ENCODE data around the gene PCSK9.

Gene PCSK9

GRCh38 chr1:54998677-54999076 is 40.7 kb upstream of the PCSK9 start, which contains the start of gene BSND:
BSND (plus strand) TSS chr1:54998933; CDS start chr1:54999187, 254 bp downstream.
- no peak for TF ChIP-seq CTCF (IDR thresholded peaks at IDR 0.05; ENCODE audit: insufficient read depth, low read depth, low read length, missing control alignments)
- no peak within 1 kb of the TSS for H3K4me3 ChIP-seq (ENCODE audit: low read length)
- DNase-seq (ENCODE audit: low read depth), result no peak

- DNase-seq (ENCODE audit: low read depth), result no peak
- H3K4me3 ChIP-seq (ENCODE audit: low read length), result no peak overlapping the region
- no peak for TF ChIP-seq CTCF (IDR thresholded peaks at IDR 0.05; ENCODE audit: insufficient read depth, low read depth, low read length, missing control alignments)
Measured at GRCh38 chr1:55000110-55001085, 39.0 kb upstream of the PCSK9 start.

- H3K4me3 ChIP-seq (ENCODE audit: low read length), result no peak overlapping the region
- DNase-seq (ENCODE audit: low read depth), result no peak
- TF ChIP-seq CTCF (IDR thresholded peaks at IDR 0.05; ENCODE audit: insufficient read depth, low read depth, low read length, missing control alignments), result no peak
Measured at GRCh38 chr1:55001311-55001710, 38.0 kb upstream of the PCSK9 start.

GRCh38 chr1:55002686-55003085 is 36.7 kb upstream of the PCSK9 start:
- no peak for DNase-seq (ENCODE audit: low read depth)
- no peak overlapping the region for H3K4me3 ChIP-seq (ENCODE audit: low read length)
- no peak for TF ChIP-seq CTCF (IDR thresholded peaks at IDR 0.05; ENCODE audit: insufficient read depth, low read depth, low read length, missing control alignments)

GRCh38 chr1:55005351-55006140 is 33.8 kb upstream of the PCSK9 start:
- H3K4me3 ChIP-seq (ENCODE audit: low read length), result no peak overlapping the region
- no peak for DNase-seq (ENCODE audit: low read depth)
- no peak for TF ChIP-seq CTCF (IDR thresholded peaks at IDR 0.05; ENCODE audit: insufficient read depth, low read depth, low read length, missing control alignments)

GRCh38 chr1:55006931-55007330 is 32.4 kb upstream of the PCSK9 start:
- no peak for TF ChIP-seq CTCF (IDR thresholded peaks at IDR 0.05; ENCODE audit: insufficient read depth, low read depth, low read length, missing control alignments)
- H3K4me3 ChIP-seq (ENCODE audit: low read length), result no peak overlapping the region
- DNase-seq (ENCODE audit: low read depth), result no peak
